Measurements from ENCODE around the gene BACE1. TPM values are rescaled to one million over a fixed set of nuclear protein-coding genes. Genes with fewer than 3 reads are reported as not detected.

BACE1 gene
- total RNA-seq = 25.1 and 28.8 TPM in 2 replicates

GRCh38 chr11:117316197-117316961 is at the start of gene BACE1:
Gene BACE1 (minus strand): TSS chr11:117316256. CDS start chr11:117315795, 461 bp downstream.

DNA sequence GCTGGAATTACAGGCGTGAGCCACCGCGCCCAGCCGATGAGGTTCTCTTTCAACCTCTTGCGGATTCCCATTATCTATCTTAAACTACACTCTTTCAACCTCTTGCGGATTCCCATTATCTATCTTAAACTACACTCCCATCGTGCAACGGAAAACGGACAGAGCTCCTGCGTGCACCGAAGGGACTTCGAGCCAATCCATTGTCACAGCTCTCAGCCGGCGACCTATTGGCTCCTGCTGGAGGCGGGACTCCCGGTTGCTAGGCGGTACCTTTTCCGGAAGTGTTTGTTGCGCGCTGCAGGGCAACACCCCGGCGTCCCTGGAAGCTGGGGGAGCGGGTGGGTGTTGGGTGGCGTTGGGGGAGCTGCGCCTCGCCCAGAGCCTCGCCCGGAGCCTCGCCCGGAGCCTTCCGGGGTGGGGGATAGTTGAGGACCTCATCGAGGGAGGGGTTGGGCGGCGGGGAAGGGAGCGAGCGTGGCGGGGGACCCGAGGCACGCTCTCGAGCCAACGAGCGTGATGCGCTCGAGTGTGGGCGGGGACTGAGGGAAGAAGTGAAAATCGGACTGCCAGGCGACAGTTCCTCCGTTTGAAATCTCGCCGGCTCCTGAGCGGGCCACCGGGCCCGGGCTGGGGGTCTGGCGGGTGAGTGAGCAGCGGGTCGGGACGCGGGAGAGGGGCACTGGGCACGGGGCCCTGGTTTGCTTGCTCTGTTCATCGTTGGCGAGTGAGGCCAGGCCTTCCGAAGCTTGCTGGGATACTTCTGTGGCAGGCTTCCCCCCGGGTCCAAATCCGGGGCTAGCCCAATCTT is 11.7 kb upstream of the BACE1 start, which contains the start of gene CEP164:
CEP164 (plus strand) TSS at position 288 of the 808 bp plus-strand sequence. CDS start 10,733 bp downstream, outside the sequence.

DNA sequence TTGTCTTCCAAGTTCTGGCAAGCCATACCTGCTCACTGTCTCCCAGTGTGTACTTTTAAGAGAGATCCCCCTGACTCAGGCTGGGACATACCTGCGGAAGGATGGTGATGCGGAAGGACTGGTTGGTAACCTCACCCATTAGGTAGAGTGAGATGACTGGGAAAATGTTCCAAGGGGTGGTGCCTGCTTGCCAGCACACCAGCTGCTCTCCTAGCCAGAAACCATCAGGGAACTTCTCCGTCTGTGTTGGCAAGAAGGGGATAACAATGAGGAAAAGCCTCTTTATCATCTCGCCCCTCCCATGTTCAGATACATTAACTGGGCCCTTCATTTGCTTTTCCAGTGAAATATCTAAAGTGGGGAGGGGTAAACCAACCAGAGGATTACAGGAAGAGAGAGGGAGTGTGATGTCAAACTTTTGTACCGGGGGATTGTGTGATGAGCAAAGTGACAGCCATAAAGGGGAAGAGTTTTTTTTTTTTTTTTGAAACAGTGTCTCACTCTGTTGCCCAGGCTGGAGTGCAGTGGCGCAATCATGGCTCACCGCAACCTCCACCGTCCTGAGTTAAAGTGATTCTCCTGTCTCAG is 25.2 kb downstream of the BACE1 start, which contains the start of gene BACE1-AS:
BACE1-AS (plus strand) TSS at position 538 of the 588 bp plus-strand sequence.

Small RNAs within 50 kb of the gene (small RNA-seq; reads per million reads assigned to genes)
- gene RF00564 = not detected

Other genes with a start within 250 kb of the BACE1 start
- gene SIK3, start 217.8 kb downstream of the BACE1 start, total RNA-seq = 9.5 and 11.8 TPM in 2 replicates
- gene PAFAH1B2, start 172.0 kb downstream of the BACE1 start, total RNA-seq = 126 and 206 TPM in 2 replicates
- 17.0 and 22.8 TPM in 2 replicates for gene SIDT2, start 137.5 kb downstream of the BACE1 start, total RNA-seq
- 61.6 and 1,293 TPM in 2 replicates for gene TAGLN, start 116.9 kb downstream of the BACE1 start, total RNA-seq
- 33.8 and 49.0 TPM in 2 replicates for gene PCSK7, start 84.2 kb downstream of the BACE1 start, total RNA-seq
- 12.3 and 14.1 TPM in 2 replicates for gene RNF214, start 83.6 kb downstream of the BACE1 start, total RNA-seq
- gene BACE1-AS, start 24.9 kb downstream of the BACE1 start, total RNA-seq = 4.3 and 4.7 TPM in 2 replicates
- 26.2 and 27.9 TPM in 2 replicates for gene CEP164, start 11.6 kb upstream of the BACE1 start, total RNA-seq

All from placental epithelial cell (primary cell).